ENCODE results near the gene MCOLN1. TPM values are rescaled to one million over a fixed set of nuclear protein-coding genes. Genes with fewer than 3 reads are reported as not detected.

Gene MCOLN1
- total RNA-seq, 1 experiment from 2014 or later: 16.2 TPM

GRCh38 chr19:7500811-7501450 is 21.5 kb upstream of the MCOLN1 start:
- intact Hi-C loops (cut with micrococcal nuclease; ENCODE audit: unreplicated experiment): no loop called here
- no peaks in the 10 kb centered on the region for H3K27me3 Mint-ChIP-seq (ENCODE audit: insufficient read depth, unreplicated experiment)
- CTCF ChIA-PET: no interaction called here

GRCh38 chr19:7502552-7502951 is 19.9 kb upstream of the MCOLN1 start:
- Histone ChIP-seq H3K4me1 (no peaks in the 10 kb centered on the region), H3K27me3 (replicated peaks; ENCODE audit: control insufficient read depth, insufficient read depth, low read length) (no peaks in the 10 kb centered on the region), H3K4me3 (ENCODE audit: low read depth, low read length) (no peak overlapping the region), H3K9me3 (no peaks in the 10 kb centered on the region), H3K36me3 (ENCODE audit: control insufficient read depth, insufficient read depth, low read length) (no peaks in the 10 kb centered on the region)
- BruUV-seq (replicated peaks): no TSS peak
- Mint-ChIP-seq H3K27ac (ENCODE audit: unreplicated experiment) (no peak overlapping the region), H3K9me3 (ENCODE audit: unreplicated experiment) (no peaks in the 10 kb centered on the region), H3K4me3 (ENCODE audit: unreplicated experiment) (no peak overlapping the region), H3K4me1 (ENCODE audit: low read depth, unreplicated experiment) (no peaks in the 10 kb centered on the region), H3K36me3 (ENCODE audit: insufficient read depth, unreplicated experiment) (peaks cover 10% of the 10 kb centered on the region), H3K27me3 (ENCODE audit: insufficient read depth, unreplicated experiment) (no peaks in the 10 kb centered on the region)
- TF ChIP-seq, protein P1, sequence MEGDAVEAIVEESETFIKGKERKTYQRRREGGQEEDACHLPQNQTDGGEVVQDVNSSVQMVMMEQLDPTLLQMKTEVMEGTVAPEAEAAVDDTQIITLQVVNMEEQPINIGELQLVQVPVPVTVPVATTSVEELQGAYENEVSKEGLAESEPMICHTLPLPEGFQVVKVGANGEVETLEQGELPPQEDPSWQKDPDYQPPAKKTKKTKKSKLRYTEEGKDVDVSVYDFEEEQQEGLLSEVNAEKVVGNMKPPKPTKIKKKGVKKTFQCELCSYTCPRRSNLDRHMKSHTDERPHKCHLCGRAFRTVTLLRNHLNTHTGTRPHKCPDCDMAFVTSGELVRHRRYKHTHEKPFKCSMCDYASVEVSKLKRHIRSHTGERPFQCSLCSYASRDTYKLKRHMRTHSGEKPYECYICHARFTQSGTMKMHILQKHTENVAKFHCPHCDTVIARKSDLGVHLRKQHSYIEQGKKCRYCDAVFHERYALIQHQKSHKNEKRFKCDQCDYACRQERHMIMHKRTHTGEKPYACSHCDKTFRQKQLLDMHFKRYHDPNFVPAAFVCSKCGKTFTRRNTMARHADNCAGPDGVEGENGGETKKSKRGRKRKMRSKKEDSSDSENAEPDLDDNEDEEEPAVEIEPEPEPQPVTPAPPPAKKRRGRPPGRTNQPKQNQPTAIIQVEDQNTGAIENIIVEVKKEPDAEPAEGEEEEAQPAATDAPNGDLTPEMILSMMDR (IDR thresholded peaks at IDR 0.05; ENCODE audit: insufficient read depth in 1 of 2, low read depth in 1 of 2, low read length in 1 of 2, severe bottlenecking in 1 of 2, unreplicated experiment in 1 of 2): no peak
- intact Hi-C loops (cut with micrococcal nuclease; ENCODE audit: unreplicated experiment): no loop called here
- CTCF ChIA-PET: no interaction called here
- POLR2A ChIA-PET: no interaction called here
- DNase-seq: no peak

More at GRCh38 chr19:7500811-7501450, 21.5 kb upstream of the MCOLN1 start:
- no peaks in the 10 kb centered on the region for H3K27me3 ChIP-seq (replicated peaks; ENCODE audit: control insufficient read depth, insufficient read depth, low read length)
- BruUV-seq (replicated peaks): no TSS peak
- Mint-ChIP-seq H3K36me3 (ENCODE audit: insufficient read depth, unreplicated experiment) (no peaks in the 10 kb centered on the region), H3K4me3 (ENCODE audit: unreplicated experiment) (peak overlapping the region; percentile 72), H3K27ac (ENCODE audit: unreplicated experiment) (peak overlapping the region; percentile 12), H3K4me1 (ENCODE audit: low read depth, unreplicated experiment) (peaks cover 6% of the 10 kb centered on the region), H3K9me3 (ENCODE audit: unreplicated experiment) (no peaks in the 10 kb centered on the region)
- H3K36me3 ChIP-seq (ENCODE audit: control insufficient read depth, insufficient read depth, low read length): no peaks in the 10 kb centered on the region
- TF ChIP-seq, protein P1 (IDR thresholded peaks at IDR 0.05; ENCODE audit: insufficient read depth in 1 of 2, low read depth in 1 of 2, low read length in 1 of 2, severe bottlenecking in 1 of 2, unreplicated experiment in 1 of 2): peak in 1 of 2 experiments; percentile 24
- POLR2A ChIA-PET: interaction anchor here (0.7 kb wide), 1 partner anchor 125 kb away, joined by 3 read pairs; no protein-coding TSS in a partner anchor
- peak; percentile 88 to 90 for DNase-seq
- no peaks in the 10 kb centered on the region for H3K9me3 ChIP-seq
- H3K4me3 ChIP-seq (ENCODE audit: low read depth, low read length): peak overlapping the region; percentile 70
- H3K4me1 ChIP-seq: no peaks in the 10 kb centered on the region

- BruUV-seq (replicated peaks): no TSS peak
- no peak for DNase-seq
- Mint-ChIP-seq H3K4me3 (ENCODE audit: unreplicated experiment) (no peak overlapping the region), H3K27me3 (ENCODE audit: insufficient read depth, unreplicated experiment) (no peaks in the 10 kb centered on the region), H3K27ac (ENCODE audit: unreplicated experiment) (no peak overlapping the region), H3K9me3 (ENCODE audit: unreplicated experiment) (no peaks in the 10 kb centered on the region), H3K36me3 (ENCODE audit: insufficient read depth, unreplicated experiment) (peaks cover 10% of the 10 kb centered on the region), H3K4me1 (ENCODE audit: low read depth, unreplicated experiment) (no peaks in the 10 kb centered on the region)
- Histone ChIP-seq H3K36me3 (ENCODE audit: control insufficient read depth, insufficient read depth, low read length) (no peaks in the 10 kb centered on the region), H3K4me3 (ENCODE audit: low read depth, low read length) (no peak overlapping the region), H3K4me1 (no peaks in the 10 kb centered on the region), H3K27me3 (replicated peaks; ENCODE audit: control insufficient read depth, insufficient read depth, low read length) (no peaks in the 10 kb centered on the region), H3K9me3 (no peaks in the 10 kb centered on the region)
- TF ChIP-seq, protein P1 (IDR thresholded peaks at IDR 0.05; ENCODE audit: insufficient read depth in 1 of 2, low read depth in 1 of 2, low read length in 1 of 2, severe bottlenecking in 1 of 2, unreplicated experiment in 1 of 2): no peak
- CTCF ChIA-PET: interaction anchor here (0.7 kb wide), 1 partner anchor 10 kb away, joined by 3 read pairs; no protein-coding TSS in a partner anchor
- intact Hi-C loops (cut with micrococcal nuclease; ENCODE audit: unreplicated experiment): no loop called here
- POLR2A ChIA-PET: interaction anchor here (0.8 kb wide), 1 partner anchor 16 kb away, joined by 9 read pairs; no protein-coding TSS in a partner anchor
Observed at GRCh38 chr19:7504684-7505083, 17.7 kb upstream of the MCOLN1 start.

Data from Caco-2 (cell line).